ENCODE results near the gene PRM3.

Gene PRM3, protein sequence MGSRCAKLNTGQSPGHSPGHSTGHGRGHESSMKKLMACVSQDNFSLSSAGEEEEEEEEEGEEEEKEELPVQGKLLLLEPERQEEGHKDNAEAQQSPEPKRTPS

GRCh38 chr16:11272921-11273720 is at the start of gene PRM3:
PRM3 (minus strand) TSS chr16:11273629; CDS start chr16:11273595, 34 bp downstream.
- Mint-ChIP-seq H3K36me3 (ENCODE audit: low read depth) (no peaks in the 10 kb centered on the region), H3K9me3 (no peaks in the 10 kb centered on the region), H3K4me3 (peak within 1 kb of the TSS in 1 of 3 experiments; percentile 3), H3K27ac (peak within 1 kb of the TSS; percentile 84 to 97 (median 88)), H3K4me1 (peaks cover 10% of the 10 kb centered on the region), H3K27me3 (ENCODE audit: low read depth) (peaks cover 11% of the 10 kb centered on the region)
- TF ChIP-seq, protein P1, sequence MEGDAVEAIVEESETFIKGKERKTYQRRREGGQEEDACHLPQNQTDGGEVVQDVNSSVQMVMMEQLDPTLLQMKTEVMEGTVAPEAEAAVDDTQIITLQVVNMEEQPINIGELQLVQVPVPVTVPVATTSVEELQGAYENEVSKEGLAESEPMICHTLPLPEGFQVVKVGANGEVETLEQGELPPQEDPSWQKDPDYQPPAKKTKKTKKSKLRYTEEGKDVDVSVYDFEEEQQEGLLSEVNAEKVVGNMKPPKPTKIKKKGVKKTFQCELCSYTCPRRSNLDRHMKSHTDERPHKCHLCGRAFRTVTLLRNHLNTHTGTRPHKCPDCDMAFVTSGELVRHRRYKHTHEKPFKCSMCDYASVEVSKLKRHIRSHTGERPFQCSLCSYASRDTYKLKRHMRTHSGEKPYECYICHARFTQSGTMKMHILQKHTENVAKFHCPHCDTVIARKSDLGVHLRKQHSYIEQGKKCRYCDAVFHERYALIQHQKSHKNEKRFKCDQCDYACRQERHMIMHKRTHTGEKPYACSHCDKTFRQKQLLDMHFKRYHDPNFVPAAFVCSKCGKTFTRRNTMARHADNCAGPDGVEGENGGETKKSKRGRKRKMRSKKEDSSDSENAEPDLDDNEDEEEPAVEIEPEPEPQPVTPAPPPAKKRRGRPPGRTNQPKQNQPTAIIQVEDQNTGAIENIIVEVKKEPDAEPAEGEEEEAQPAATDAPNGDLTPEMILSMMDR (IDR thresholded peaks at IDR 0.05; ENCODE audit: unreplicated experiment in 3 of 3) = no peak

- no peaks in the 10 kb centered on the region for H3K36me3 Mint-ChIP-seq (ENCODE audit: low read depth)
Observed at GRCh38 chr16:11322823-11323222, 49.4 kb upstream of the PRM3 start.

GRCh38 chr16:11321662-11322061 is 48.2 kb upstream of the PRM3 start:
- Mint-ChIP-seq H3K9me3 (no peaks in the 10 kb centered on the region), H3K27ac (no peak overlapping the region)
- TF ChIP-seq, protein P1 (IDR thresholded peaks at IDR 0.05; ENCODE audit: unreplicated experiment in 3 of 3) = no peak

More at GRCh38 chr16:11322823-11323222, 49.4 kb upstream of the PRM3 start:
- Mint-ChIP-seq H3K4me3 (no peak overlapping the region), H3K4me1 (peaks cover 10% of the 10 kb centered on the region), H3K27ac (peak overlapping the region in 2 of 3 experiments; percentile 33 to 42), H3K9me3 (no peaks in the 10 kb centered on the region), H3K27me3 (ENCODE audit: low read depth) (no peaks in the 10 kb centered on the region)
- TF ChIP-seq, protein P1 (IDR thresholded peaks at IDR 0.05; ENCODE audit: unreplicated experiment in 3 of 3) = no peak

DNA sequence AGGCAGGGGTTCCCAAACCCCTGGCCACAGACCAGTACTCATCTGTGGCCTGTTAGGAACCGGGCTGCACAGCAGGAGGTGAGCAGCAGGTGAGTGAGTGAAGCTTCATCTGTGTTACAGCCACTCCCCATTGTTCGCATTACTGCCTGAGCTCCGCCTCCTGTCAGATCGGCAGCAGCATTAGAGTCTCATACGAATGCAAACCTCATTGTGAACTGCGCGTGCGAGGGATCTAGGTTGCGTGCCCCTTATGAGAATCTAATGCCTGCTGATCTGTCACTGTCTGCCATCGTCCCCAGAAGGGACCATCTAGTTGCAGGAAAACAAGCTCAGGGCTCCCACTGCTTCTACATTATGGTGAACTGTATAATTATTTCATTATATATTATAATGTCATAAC is 46.7 kb upstream of the PRM3 start:
- TF ChIP-seq, protein P1 (IDR thresholded peaks at IDR 0.05; ENCODE audit: unreplicated experiment in 3 of 3) = no peak
- Mint-ChIP-seq H3K27ac (no peak overlapping the region), H3K36me3 (ENCODE audit: low read depth) (no peaks in the 10 kb centered on the region), H3K9me3 (no peaks in the 10 kb centered on the region), H3K4me1 (peaks cover 15% of the 10 kb centered on the region), H3K27me3 (ENCODE audit: low read depth) (peaks cover 4% of the 10 kb centered on the region), H3K4me3 (no peak overlapping the region)

More at GRCh38 chr16:11321662-11322061, 48.2 kb upstream of the PRM3 start:
- Mint-ChIP-seq H3K4me1 (peaks cover 7% of the 10 kb centered on the region), H3K27me3 (ENCODE audit: low read depth) (no peaks in the 10 kb centered on the region), H3K4me3 (no peak overlapping the region), H3K36me3 (ENCODE audit: low read depth) (no peaks in the 10 kb centered on the region)

DNA sequence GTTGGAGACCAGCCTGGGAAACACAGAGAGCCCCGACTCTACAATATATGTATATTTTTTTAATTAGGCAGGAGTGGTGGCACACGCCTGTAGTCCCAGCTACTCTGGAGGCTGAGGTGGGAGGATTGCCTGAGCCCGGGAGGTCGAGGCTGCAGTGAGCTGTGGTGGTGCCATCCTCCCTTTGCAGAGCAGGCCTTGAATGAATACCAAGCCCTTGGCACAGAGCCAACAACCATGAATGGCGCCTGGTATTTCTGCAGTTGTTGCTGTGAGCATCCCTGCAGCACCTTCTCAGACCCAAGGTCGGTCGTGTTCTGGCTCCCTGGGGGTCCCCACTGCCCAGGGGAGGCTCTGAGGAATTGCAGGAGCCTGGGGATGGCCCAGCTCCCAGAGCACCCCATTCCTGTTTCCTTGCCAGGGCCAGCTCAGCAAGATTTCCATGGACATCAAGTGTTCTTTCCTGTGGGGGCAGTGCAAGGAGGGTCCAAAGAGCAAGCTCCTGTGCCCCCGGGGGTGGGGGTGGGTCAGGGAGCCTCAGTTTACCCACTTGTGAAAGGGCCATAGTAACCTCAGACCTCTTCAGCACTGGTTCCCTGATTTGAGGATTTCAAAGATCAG is 46.2 kb upstream of the PRM3 start:
- peaks cover 15% of the 10 kb centered on the region for H3K4me1 Mint-ChIP-seq
- H3K27me3 Mint-ChIP-seq (ENCODE audit: low read depth) = peaks cover 4% of the 10 kb centered on the region
- TF ChIP-seq, protein P1 (IDR thresholded peaks at IDR 0.05; ENCODE audit: unreplicated experiment in 3 of 3) = no peak
- H3K4me3 Mint-ChIP-seq = no peak overlapping the region
- no peak overlapping the region for H3K27ac Mint-ChIP-seq
- no peaks in the 10 kb centered on the region for H3K36me3 Mint-ChIP-seq (ENCODE audit: low read depth)
- H3K9me3 Mint-ChIP-seq = no peaks in the 10 kb centered on the region
